Peyer's patch (tissue), 4 donors: ENCODE data around the gene CLTRN. TPM values are rescaled to one million over a fixed set of nuclear protein-coding genes. Genes with fewer than 3 reads are reported as not detected.

Experiments
- DNase-seq, 3 donors: peaks; one replicate each; pipeline ENCODE4 v3.0.0-alpha.2; 2017 to 2019
- H3K27ac ChIP-seq, 4 donors: fragments of 200-600 bp; sonication (generic); one replicate each; pipeline ENCODE4 v1.5.1; 2016 to 2019
- H3K27me3 ChIP-seq, 2 donors: fragments of 200-600 bp; sonication (generic); one replicate each; pipeline ENCODE4 v1.5.1; 2019
- H3K36me3 ChIP-seq, 3 donors: fragments of 200-600 bp; sonication (generic); one replicate each; pipeline ENCODE4 v1.5.1; 2016 to 2019
- H3K4me1 ChIP-seq, 4 donors: fragments of 200-600 bp; sonication (generic); one replicate each; pipeline ENCODE4 v1.5.1; 2016 to 2019
- H3K4me3 ChIP-seq, 4 donors: fragments of 200-600 bp; sonication (generic); 1 replicate in 3 of 4; 2 replicates in 1 of 4; pipeline ENCODE4 v1.5.1; 2016 to 2019; ENCODE audit warnings: mild to moderate bottlenecking in 1 of 4
- H3K9me3 ChIP-seq, 4 donors: fragments of 200-600 bp; sonication (generic); one replicate each; pipeline ENCODE4 v1.5.1; 2016 to 2019; ENCODE audit warnings: mild to moderate bottlenecking in 1 of 4
- CTCF ChIP-seq, 6 experiments: fragments of 450-650 bp in 4 of 6; fragments of 200-600 bp in 2 of 6; sonication (generic) in 1 of 6; IDR thresholded peaks; one replicate each; pipeline ENCODE4 v1.5.1; 2017 to 2019; ENCODE audit warnings: antibody characterized with exemption in 6 of 6, mild to moderate bottlenecking in 3 of 6, moderate library complexity in 1 of 6
- POLR2A ChIP-seq, 2 donors: fragments of 450-650 bp; IDR thresholded peaks; one replicate each; pipeline ENCODE4 v1.5.1; 2017; ENCODE audit warnings: antibody characterized with exemption in 2 of 2, mild to moderate bottlenecking in 2 of 2, moderate library complexity in 2 of 2
- total RNA-seq, 4 donors: library from RNA; depleted of rRNA; stranded (reverse); fragments of >200 nt; gene quantifications; one replicate each; pipeline ENCODE4 v1.1.0, GENCODE V29; 2016

Gene CLTRN
- total RNA-seq, 4 donors from 2014 or later = not detected

- Histone ChIP-seq H3K27ac (no peak overlapping the region), H3K27me3 (no peaks in the 10 kb centered on the region), H3K4me3 (peak overlapping the region in 2 of 4 donors; percentile 35 to 38), H3K36me3 (no peaks in the 10 kb centered on the region), H3K9me3 (no peaks in the 10 kb centered on the region), H3K4me1 (no peaks in the 10 kb centered on the region)
- no peak for TF ChIP-seq POLR2A (IDR thresholded peaks at IDR 0.05)
- no peak for TF ChIP-seq CTCF (IDR thresholded peaks at IDR 0.05)
- no peak for DNase-seq
Measured at GRCh38 chrX:15599461-15599860, 65.1 kb downstream of the CLTRN start.

GRCh38 chrX:15598026-15598425 lies 66.6 kb downstream of the CLTRN start:
- Histone ChIP-seq H3K4me3 (peak overlapping the region in 2 of 4 donors; percentile 31 to 35), H3K9me3 (no peaks in the 10 kb centered on the region), H3K4me1 (no peaks in the 10 kb centered on the region), H3K36me3 (no peaks in the 10 kb centered on the region), H3K27ac (no peak overlapping the region), H3K27me3 (no peaks in the 10 kb centered on the region)
- no peak for DNase-seq
- TF ChIP-seq CTCF (IDR thresholded peaks at IDR 0.05) = no peak
- no peak for TF ChIP-seq POLR2A (IDR thresholded peaks at IDR 0.05)

- H3K27me3 ChIP-seq = no peaks in the 10 kb centered on the region
- H3K9me3 ChIP-seq = no peaks in the 10 kb centered on the region
- H3K36me3 ChIP-seq = no peaks in the 10 kb centered on the region
- peak in 3 of 6 experiments; percentile 32 to 37 (median 33) for TF ChIP-seq CTCF (IDR thresholded peaks at IDR 0.05)
- no peak for TF ChIP-seq POLR2A (IDR thresholded peaks at IDR 0.05)
- H3K4me1 ChIP-seq = no peaks in the 10 kb centered on the region
- no peak overlapping the region for H3K27ac ChIP-seq
- H3K4me3 ChIP-seq = no peak overlapping the region
- DNase-seq = no peak
Measured at GRCh38 chrX:15594371-15594770, 70.2 kb downstream of the CLTRN start.

GRCh38 chrX:15579778-15580747 lies 84.5 kb downstream of the CLTRN start:
- Histone ChIP-seq H3K4me3 (no peak overlapping the region), H3K9me3 (no peaks in the 10 kb centered on the region), H3K27ac (peak overlapping the region in 2 of 4 donors; percentile 50 to 74), H3K4me1 (no peaks in the 10 kb centered on the region), H3K36me3 (no peaks in the 10 kb centered on the region), H3K27me3 (no peaks in the 10 kb centered on the region)
- TF ChIP-seq CTCF (IDR thresholded peaks at IDR 0.05) = no peak
- TF ChIP-seq POLR2A (IDR thresholded peaks at IDR 0.05) = no peak
- DNase-seq = peak in 1 of 3 donors; percentile 50

Other genes starting within 250 kb of the CLTRN start
- 10 to 100 TPM in 2 of 4 donors, 1 to 10 TPM in 2; 5.7 to 23.1 (median 15.8) TPM for gene PIR, start 171.5 kb downstream of the CLTRN start, total RNA-seq
- 1 to 10 TPM; 2.5 to 5.8 (median 4.0) TPM for gene BMX, start 164.0 kb downstream of the CLTRN start, total RNA-seq
- 100 to 1,000 TPM in 3 of 4 donors, 1 to 10 TPM in 1; 2.5 to 457 (median 180) TPM for gene ACE2, start 63.8 kb downstream of the CLTRN start, total RNA-seq
- gene CA5B, start 73.5 kb upstream of the CLTRN start, total RNA-seq = 10 to 100 TPM in 3 of 4 donors, 1 to 10 TPM in 1; 7.4 to 21.7 (median 19.1) TPM
- gene ZRSR2, start 125.7 kb upstream of the CLTRN start, total RNA-seq = 10 to 100 TPM in 1 of 4 donors, 1 to 10 TPM in 3; 3.2 to 16.5 (median 5.8) TPM
- 10 to 100 TPM in 2 of 4 donors, 1 to 10 TPM in 2; 6.5 to 19.8 (median 10.7) TPM for gene AP1S2, start 190.0 kb upstream of the CLTRN start, total RNA-seq